NOMO-1 (cell line): ENCODE measurements around the gene EPM2A.
"Not testable (repeated sequence)": the region's sequence is repeated elsewhere in the genome, so short reads cannot be mapped to it uniquely, and the experiment has no call there.

Experiments
- DNase-seq, 2 experiments: peaks; one replicate each; lab custom pipeline; 2025; ENCODE audit not compliant: unreplicated experiment in 2 of 2; lab: John Stamatoyannopoulos, UW

The EPM2A gene

DNA sequence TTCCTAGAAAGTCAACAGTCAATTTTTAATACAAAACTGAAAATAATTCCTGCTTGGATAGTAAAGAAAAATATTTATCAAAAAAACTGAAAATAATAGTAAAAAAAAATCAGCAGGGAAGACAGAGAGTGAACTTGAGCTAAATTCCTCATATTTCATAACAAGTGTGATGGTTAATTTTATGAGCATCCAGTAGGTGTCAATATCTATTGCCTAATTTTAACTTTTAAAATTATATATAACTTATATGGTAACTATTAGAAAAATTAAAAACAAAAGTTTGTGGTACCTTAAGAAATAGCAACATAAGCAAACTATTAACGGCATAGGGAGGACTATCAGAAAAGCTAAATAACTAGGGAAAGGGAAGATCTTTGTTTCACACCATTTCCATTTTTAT, 2.1 kb downstream of the EPM2A start:
- no peak for DNase-seq

DNA sequence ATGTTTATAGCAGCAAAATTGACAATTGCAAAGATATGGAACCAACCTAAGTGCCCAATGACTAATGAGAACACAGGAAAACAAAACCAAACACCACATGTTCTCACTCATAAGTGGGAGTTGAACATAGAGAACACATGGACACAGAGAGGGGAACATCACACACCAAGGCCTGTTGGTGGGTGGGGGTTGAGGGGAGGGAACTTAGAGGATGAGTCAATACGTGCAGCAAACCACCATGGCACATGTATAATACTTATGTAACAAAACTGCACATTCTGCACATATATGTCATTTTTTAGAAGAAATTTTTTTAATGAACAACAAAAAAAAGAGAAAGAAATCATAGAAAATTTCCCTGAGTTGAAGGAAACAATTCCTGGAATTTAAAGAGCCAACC, 3.9 kb downstream of the EPM2A start:
- no peak for DNase-seq

DNA sequence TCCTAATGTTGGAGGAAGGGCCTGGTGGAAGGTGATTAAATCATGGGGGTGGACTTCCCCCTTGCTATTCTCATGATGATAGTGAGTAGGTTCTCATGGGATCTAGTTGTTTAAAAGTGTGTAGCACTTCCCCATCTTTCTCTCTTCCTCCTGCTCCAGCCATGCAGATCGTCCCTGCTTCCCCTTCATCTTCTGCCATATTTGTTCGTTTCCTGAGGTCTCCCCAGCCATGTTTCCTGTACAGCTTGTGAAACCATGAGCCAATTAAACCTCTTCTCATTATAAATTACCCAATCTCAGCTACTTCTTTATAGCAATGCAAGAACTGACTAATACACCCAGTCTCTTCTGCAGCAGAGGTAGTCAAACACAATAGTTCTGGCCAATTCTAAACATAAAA, 5.4 kb downstream of the EPM2A start:
- peak in 1 of 2 experiments; percentile 5 for DNase-seq

DNA sequence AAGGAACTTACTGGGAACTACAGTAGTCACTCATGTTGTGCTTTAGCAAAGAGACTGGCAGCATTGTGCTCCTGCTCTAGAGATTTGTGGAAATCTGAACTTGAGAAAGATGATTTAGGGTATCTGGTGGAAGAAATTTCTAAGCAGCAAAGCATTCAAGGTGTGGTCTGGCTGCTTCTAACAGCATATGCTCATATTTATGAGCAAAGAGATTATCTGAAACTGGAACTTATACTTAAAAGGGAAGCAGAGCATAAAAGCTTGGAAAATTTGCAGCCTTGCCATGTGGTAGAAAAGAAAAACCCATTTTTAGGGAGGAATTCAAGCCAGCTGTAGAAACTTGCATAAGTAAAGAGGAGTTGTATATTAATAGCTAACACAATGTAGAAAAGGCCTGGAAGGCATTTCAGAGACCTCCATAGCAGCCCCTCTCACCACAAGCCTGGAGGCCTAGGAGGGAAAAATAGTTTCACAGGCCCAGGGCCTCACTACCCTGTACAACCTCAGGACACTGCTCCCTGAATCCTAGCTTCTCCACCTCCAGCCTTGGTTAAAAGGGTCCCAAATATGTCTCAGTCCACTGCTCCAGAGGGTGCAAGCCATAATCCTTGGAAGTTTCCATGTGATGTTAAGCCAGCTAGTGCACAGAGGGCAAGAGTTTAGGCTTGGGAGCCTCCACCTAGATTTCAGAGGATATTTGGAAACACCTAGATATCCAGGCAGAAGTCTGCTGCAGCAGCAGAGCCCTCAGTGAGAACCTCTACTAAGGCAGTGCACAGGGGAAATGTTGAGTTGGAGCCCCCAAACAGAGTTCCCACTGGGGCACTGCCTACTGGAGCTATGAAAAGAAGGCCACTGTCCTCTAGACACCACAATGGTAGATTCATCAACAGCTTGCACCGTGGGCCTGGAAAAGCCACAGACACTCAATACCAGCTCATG, 6.6 kb downstream of the EPM2A start:
- DNase-seq, result no peak

DNA sequence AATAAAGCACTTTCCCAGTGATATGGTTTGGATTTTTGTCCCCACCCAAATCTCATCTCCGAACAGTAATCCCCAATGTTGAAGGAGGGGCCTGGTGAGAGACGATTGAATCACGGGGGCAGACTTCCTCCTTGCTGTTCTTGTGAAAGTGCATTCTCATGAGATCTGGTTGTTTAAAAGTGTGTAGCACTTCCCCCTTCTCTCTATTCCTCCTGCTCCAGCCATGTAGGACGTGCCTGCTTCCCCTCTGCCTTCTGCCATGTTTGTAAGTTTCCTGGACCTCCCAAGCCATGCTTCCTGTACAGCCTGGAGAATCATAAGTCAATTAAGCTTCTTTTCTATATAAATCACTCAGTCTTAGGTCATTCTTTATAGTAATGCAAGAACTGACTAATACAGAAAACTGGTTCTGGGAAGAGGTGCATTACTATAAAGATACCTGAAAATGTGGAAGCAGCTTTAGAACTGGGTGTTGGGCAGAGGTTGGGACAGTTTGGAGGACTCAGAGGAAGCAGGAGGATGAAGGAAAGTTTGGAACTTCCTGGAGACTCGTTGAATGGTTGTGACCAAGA, 7.4 kb downstream of the EPM2A start:
- DNase-seq, result no peak

DNA sequence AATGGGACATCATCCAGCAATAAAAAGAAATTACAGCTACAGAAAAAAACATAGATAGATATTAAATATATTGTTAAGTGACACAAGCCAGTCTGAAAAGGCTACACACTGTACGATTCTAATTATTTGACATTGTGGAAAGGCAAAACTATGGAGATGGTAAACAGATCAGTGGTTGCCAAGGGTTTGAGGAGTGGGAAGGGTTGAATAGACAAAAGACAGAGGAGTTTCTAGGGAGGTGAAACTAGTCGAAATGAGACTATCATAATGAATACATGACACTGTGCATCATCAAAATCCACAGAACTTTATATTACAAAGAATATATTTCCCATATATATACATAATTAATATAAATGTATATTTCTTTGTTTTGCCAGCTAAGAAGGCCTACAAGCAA, 9.8 kb downstream of the EPM2A start:
- DNase-seq, result no peak

DNA sequence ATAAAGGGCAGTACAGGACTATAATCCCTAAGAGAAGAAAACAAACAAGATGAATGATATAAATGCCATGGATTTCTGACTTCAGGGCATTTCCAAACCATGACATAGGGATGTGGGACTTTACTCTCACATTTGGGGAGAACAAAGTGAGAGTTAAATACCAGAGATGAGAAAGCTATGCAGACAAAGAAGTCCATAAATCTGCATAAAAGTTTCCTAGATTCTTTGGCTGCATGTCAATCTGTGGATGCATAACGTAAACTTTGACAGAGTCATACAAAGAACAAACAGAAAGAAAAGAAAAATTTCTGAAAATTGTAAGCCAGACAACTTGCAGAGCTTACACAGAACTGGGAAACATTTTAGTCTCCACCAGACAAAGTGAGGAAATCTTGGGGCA, 11.7 kb downstream of the EPM2A start:
- no peak for DNase-seq

DNA sequence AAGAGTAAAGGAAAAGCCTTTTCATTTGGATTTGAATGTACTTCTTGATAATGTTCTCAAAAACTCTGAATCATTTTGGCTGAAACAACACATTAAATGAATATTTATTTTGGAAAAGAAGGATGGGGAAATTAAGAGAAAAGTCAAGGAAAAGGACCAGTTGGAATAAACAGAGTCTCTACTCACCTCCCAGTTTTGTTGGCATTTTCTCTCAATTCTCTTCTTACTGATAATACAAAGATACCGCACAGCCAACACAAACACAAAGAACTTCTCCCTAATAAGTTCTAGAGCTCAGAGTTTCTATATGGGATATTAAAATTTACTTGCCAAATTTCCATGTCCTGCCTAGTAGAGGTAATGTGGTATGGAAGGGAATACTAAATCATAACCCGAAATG, 13.1 kb downstream of the EPM2A start:
- no peak for DNase-seq

DNA sequence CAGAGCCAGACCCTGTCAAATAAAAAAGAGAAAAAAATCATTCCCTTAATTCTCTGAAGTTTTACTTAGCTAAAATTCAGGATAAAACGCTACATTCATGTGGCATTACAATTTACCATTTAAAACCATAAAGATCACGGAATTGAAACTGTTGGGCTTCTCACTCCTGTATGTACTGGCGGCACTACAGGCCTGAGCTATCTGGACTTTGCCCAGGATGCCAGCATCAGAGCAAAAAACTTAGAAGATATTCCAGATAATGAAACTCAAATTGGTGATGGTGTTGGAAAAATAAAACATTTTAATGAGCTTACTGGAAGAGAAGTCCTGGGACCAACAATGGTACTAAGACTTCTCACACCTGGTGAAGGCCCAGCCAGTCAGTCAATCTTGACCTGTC, 14.2 kb downstream of the EPM2A start:
- DNase-seq, result no peak

DNA sequence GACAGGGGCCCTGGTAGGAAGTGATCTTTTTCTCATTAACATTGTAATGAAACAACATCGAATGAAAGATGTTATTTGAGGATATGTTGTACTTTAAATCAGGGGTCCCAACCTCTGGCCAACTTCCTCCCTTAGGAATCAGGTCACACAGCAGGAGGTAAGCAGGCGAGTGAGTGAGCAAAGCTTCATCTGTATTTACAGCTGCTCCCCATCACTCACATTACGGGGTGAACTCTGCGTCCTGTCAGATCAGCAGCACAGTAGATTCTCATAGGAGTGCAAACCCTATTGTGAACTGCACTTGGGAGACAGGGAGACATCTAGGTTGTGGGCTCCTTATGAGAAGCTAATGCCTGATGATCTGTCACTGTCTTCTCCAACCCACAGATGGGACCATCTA, 19.9 kb downstream of the EPM2A start:
- no peak for DNase-seq

DNA sequence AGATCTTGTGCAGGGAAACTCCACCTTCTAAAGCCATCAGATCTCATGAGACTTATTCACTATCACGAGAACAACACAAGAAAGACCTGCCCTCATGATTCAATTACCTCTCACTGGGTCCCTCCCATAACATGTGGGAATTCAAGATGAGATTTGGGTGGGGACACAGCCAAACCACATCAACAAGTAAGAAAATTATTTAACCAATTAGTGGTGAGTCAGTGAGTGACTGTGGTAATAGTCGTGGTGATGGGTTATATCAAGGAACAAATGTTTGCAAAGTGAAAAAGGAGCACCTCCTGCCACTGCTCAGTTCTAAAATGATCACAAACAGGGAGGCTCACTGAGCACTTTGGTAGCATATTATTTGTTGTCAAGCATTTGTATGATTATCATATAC, 20.6 kb downstream of the EPM2A start:
- DNase-seq, result no peak

DNA sequence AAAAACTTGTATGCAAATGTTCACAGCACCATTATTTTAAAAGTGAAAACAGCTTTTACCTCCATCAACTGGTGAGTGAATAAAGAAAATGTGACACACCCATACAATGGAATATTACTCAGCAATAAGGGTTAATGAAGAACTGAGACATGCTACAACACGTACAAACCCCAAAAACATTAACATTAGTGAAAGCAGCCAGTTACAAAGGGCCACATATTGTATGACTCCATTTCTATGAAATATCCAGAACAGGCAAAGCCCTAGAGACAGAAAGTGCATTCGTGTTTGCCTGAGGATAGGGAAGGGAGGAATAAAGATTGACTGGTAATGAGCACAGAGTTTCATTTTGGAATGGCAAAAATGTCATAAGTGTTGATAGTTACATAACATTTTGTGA, 21.5 kb downstream of the EPM2A start:
- DNase-seq, result no peak

DNA sequence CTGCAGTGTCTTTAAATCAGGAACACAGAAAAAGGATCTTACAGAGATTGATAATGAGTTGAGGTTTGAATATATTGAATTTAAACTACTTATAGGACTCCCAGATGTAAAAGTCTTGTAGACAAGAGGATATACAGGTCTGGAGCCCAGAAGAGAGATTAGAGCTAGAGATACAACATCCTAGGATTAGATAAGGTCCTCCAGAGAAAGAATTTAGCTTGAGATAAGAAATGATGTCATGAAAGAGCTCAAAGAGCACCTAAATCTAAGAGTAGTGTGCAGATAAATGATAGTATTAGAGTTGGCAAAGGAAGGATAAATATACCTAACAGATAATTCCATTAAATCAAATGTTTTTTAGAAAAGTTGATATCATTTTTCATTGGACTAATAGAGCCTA, 23.9 kb downstream of the EPM2A start:
- DNase-seq, result no peak

DNA sequence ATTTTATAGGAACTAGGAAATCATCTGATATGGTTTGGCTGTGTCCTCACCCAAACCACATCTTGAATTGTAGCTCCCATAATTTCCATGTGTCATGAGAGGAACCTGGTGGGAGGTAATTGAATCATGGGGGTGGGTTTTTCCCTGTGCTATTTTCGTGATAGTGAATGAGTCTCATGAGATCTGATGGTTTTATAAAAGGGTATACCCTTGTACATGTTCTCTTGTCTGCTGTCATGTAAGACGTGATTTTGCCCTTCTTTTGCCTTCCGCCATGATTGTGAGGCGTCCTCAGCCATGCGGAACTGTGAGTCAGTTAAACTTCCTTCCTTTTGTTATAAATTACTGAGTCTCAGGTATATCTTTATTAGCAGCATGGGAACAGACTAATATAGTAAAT, 27.9 kb downstream of the EPM2A start:
- DNase-seq, result no peak

DNA sequence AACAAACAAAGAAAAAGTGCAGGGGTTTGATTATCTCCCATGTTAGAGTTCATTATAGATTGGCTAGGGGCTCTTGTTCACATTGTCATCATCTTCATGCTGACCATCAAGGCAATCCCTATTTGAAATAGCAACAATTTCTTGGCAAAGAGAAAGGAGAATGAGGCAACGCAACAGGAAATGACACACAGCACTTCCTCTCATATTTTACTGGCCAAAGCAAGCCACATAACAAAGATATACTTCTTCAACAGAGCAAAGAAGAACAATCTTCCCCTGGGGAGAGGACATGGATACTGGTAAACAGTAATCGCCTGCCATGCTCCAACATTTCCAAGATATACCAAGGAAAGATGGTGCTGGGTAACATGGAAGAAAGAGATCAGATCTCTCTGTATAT, 29.8 kb downstream of the EPM2A start:
- peak; percentile 31 to 73 for DNase-seq

DNA sequence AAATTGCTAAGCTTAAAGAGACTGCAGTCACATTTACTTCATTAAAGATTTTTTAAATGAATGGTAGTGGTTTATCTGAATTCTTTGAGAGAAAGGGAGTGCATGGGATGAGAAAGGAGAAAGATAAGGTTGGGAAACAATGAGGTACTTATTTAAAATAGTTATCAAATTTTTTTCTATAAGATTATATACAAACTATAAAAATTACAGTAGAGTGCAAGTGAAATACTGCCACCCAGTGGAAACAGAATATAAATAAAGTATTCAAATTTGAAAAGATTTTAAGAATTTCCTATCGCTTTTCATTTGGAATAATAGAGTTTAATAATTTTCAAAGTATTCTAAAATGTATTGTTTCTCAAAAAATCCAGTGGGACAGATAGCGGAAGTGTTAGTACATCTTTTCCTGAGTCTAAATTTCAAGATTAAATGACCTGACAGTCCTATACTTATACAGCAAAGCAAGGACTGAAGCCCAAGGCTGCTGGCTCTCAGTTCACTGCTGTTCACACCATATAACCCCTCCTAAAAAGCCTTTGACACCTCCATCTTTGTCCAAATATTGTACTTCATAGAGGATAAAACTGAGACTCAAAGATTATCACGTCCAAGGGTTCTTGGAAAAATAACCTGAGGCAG, 31.1 kb downstream of the EPM2A start:
- peak in 1 of 2 experiments; percentile 9 for DNase-seq

DNA sequence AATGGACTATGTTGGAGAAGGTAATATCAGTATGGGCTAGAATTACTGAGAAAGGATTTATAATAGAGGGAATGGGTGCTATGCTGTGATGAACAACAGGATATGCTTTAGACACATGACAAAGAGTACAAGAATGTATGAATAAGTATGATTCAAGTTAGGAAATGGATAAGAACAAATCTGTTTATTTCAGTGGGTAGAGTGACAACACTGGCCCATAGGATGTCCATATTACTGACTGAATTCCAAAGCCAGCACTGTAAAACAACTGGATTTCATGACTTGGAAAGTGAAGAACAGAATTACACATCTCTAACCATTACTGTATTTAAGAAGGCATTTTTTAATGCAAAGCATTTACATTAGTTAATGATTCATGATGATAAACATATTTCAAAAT, 35.9 kb downstream of the EPM2A start:
- DNase-seq, result no peak

DNA sequence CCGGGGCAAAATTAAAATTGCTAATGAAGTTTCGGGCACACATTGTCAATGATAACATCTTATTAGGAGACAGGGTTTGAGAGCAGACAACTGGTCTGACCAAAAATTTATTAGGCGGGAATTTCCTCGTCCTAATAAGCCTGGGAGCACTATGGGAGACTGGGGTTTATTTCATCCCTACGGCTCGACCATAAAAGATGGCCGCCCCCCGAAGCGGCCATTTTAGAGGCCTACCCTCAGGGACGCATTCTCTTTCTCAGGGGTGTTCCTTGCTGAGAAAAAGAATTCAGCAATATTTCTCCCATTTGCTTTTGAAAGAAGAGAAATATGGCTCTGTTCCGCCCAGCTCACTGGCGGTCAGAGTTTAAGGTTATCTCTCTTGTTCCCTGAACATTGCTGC, 37.9 kb downstream of the EPM2A start:
- not testable (repeated sequence) for DNase-seq

DNA sequence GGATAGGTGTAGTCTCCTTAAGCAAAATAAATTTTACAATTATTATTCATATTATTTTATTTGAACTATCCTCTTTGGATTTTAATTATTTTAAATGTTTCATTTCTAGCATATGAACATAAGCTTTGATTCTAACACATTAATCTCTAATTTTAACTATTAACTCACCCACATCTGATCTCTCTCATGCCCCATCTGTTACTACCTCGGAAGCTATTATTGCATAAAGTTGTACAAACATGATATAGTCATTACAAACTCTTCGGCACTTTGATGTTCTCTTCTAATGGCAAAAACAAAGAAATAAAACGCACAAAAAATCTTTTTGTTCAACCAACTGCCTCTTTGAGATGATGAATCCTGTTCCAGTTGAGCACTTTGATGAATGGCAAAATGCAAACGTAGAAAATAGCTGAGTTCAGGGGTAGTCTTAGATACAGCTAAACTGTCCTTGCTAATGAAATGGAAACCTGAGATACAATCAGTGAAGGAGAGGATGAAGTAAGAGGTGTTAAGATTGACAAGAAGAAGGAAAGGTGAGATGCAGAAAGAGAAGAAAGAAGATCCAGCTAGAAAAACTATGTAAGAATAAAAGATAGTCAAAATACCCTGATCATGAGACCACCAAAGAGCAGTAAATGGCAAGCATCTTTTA, 41.1 kb downstream of the EPM2A start:
- no peak for DNase-seq

DNA sequence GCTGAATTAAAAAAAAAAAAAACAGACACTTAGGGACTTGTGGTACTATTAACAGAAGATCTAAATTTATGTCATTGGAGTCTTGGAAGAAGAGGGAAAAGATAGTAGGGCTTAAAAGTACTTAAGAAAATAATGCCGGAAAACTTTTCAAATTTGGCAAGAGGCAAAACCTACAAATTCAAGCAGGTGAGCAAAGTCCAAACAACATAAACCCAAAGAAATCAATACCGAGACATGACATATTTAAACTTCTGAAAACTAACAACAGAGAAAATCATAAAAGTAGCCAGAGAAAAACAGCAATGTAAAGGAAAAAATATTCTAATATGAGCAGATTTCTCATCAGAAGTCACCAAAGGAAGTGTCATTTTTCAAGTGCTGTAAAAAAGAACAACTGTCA, 44.4 kb downstream of the EPM2A start:
- DNase-seq, result no peak

DNA sequence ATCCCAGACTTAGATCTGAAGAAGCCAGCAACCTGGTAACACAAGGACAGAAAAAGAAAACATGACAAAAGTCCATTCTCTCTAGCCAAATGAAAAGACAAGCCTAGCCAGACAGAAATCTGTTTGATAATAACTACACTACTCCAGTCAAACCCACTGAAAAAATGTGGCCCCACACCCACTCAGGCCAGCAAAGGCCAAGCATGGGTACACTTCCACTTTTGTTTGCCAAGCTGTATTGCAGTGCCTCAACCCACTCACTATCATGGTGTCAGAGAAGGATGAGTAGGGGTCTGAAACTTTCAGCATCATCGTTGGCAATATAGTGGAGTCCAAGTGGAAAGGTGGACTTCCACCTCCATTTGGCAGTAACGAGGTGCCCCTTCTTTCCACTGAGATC, 45.8 kb downstream of the EPM2A start:
- no peak for DNase-seq
